OCI-LY3 (cell line): Measurements from ENCODE around the gene JAML.

Source experiments
- EZH2phosphoT487 ChIP-seq: fragments of 200-600 bp; shearing (Covaris generic); IDR thresholded peaks from 2 replicates; pipeline ENCODE4 v1.6.1; 2018; ENCODE audit warnings: antibody characterized with exemption, mixed run types, low read depth
- TF ChIP-seq, protein P1 (sequence below): fragments of 200-600, 300-600 bp; sonication (generic); IDR thresholded peaks from 2 replicates; pipeline ENCODE4 v1.5.1; 2014; ENCODE audit warnings: antibody characterized with exemption, low read length, low read depth

DNA sequence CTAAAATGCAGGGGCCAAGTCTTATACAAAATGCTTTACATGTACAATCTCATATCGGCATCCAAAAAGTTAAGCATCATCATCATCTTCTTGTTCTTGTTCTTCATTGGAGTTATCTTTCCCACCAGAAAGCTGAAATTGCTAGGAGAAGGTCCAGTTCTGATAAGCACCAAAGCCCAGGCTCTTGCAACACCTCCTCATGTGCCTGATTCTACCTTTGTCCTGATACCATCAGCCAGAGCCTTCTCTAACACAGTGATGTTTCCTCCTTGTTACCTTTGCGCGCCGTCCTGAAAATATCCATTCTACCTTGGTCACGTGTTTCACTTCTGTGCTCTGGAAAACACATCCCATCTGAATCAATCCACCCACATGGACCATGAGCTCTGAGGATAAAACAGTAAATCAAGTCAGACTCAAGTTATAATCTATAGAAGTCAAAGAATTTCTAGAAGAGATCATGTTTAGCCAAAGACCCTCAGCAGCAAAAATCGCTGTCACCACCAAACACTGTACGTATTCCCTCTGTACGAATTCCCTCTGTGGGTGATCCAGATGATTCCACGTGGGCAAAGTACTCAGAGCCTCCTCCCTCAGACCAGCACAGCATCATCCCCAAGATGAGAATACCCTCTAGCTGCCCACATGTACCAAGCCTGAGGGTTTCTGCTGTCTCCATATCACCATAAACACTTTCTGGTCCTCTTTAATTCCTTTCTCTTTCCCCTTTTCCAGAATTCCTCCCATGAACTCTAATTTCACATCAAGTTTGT is 19.0 kb downstream of the JAML start:
- TF ChIP-seq, protein P1, sequence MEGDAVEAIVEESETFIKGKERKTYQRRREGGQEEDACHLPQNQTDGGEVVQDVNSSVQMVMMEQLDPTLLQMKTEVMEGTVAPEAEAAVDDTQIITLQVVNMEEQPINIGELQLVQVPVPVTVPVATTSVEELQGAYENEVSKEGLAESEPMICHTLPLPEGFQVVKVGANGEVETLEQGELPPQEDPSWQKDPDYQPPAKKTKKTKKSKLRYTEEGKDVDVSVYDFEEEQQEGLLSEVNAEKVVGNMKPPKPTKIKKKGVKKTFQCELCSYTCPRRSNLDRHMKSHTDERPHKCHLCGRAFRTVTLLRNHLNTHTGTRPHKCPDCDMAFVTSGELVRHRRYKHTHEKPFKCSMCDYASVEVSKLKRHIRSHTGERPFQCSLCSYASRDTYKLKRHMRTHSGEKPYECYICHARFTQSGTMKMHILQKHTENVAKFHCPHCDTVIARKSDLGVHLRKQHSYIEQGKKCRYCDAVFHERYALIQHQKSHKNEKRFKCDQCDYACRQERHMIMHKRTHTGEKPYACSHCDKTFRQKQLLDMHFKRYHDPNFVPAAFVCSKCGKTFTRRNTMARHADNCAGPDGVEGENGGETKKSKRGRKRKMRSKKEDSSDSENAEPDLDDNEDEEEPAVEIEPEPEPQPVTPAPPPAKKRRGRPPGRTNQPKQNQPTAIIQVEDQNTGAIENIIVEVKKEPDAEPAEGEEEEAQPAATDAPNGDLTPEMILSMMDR = no peak
- TF ChIP-seq EZH2phosphoT487 = no peak
